IMR-90 (cell line): ENCODE data around the gene OPN4. TPM values are rescaled to one million over a fixed set of nuclear protein-coding genes. Genes with fewer than 3 reads are reported as not detected.

ENCODE experiments used
- ATAC-seq: fragments of 200-7000 bp; cut with Tn5 transposase; 2 replicates; pipeline ENCODE4 v1.9.1; 2020; ENCODE audit warnings: low read depth, mild to moderate bottlenecking, moderate library complexity
- BruUV-seq: library from RNA; stranded (reverse); fragments of 400-500 nt; replicated peaks from 2 replicates; lab custom pipeline; 2021; lab: Mats Ljungman, UMichigan
- CTCF ChIA-PET: fragments of 300-600 bp; formaldehyde crosslinking; extraction: SDS; loops from one replicate; lab custom pipeline; 2021; ENCODE audit warnings: antibody characterized with exemption; lab: Yijun Ruan, JAX
- POLR2A ChIA-PET: fragments of 300-600 bp; sonication (Branson Sonifier 250); formaldehyde crosslinking; loops from one replicate; lab custom pipeline; 2022; ENCODE audit warnings: antibody characterized with exemption; ENCODE audit not compliant: unreplicated experiment; lab: Charles Lee
- DNase-seq: peaks from one replicate; pipeline ENCODE4 v3.0.0; 2013
- H2AFZ ChIP-seq: replicated peaks from 2 replicates; pipeline ENCODE3; 2013; ENCODE audit warnings: low read length, mild to moderate bottlenecking; ENCODE audit not compliant: poor library complexity
- H2AK5ac ChIP-seq: 2 replicates; pipeline ENCODE4 v1.6.1; 2013; ENCODE audit warnings: low read depth, low read length, inconsistent platforms
- H2AK9ac ChIP-seq: replicated peaks from 2 replicates; pipeline ENCODE3; 2013; ENCODE audit warnings: mild to moderate bottlenecking, low read depth, low read length, moderate library complexity; ENCODE audit not compliant: poor library complexity
- H2BK120ac ChIP-seq: 2 replicates; pipeline ENCODE4 v1.6.1; 2013; ENCODE audit warnings: low read depth, low read length, inconsistent platforms
- H2BK15ac ChIP-seq: 3 replicates; pipeline ENCODE4 v1.6.1; 2013; ENCODE audit warnings: low read depth, low read length, inconsistent platforms
- H2BK20ac ChIP-seq: 2 replicates; pipeline ENCODE4 v1.6.1; 2013; ENCODE audit warnings: low read depth, mild to moderate bottlenecking, inconsistent platforms, low read length, moderate library complexity
- H2BK5ac ChIP-seq: 2 replicates; pipeline ENCODE4 v1.6.1; 2013; ENCODE audit warnings: mild to moderate bottlenecking, low read depth, low read length, inconsistent platforms; ENCODE audit not compliant: poor library complexity, severe bottlenecking
- H3K14ac ChIP-seq: replicated peaks from 2 replicates; pipeline ENCODE4 v1.6.1; 2013; ENCODE audit warnings: low read depth, low read length, inconsistent platforms
- H3K18ac ChIP-seq: 2 replicates; pipeline ENCODE4 v1.6.1; 2013; ENCODE audit warnings: low read depth, low read length, control low read depth
- H3K23ac ChIP-seq: 2 replicates; pipeline ENCODE4 v1.6.1; 2013; ENCODE audit warnings: low read depth, low read length, inconsistent platforms
- H3K27ac ChIP-seq: 2 replicates; pipeline ENCODE4 v1.5.1; 2013; ENCODE audit warnings: mild to moderate bottlenecking, control low read depth, low read length; ENCODE audit not compliant: insufficient read depth
- H3K27me3 ChIP-seq: 2 replicates; pipeline ENCODE4 v1.6.1; 2013; ENCODE audit warnings: low read length; ENCODE audit not compliant: control insufficient read depth, insufficient read depth
- H3K36me3 ChIP-seq: 2 replicates; pipeline ENCODE4 v1.6.1; 2013; ENCODE audit warnings: low read length, mixed read lengths; ENCODE audit not compliant: control insufficient read depth, insufficient read depth
- H3K4ac ChIP-seq: 2 replicates; pipeline ENCODE4 v1.6.1; 2013; ENCODE audit warnings: low read depth, low read length, inconsistent platforms
- H3K4me1 ChIP-seq: 2 replicates; pipeline ENCODE4 v1.6.1; 2013; ENCODE audit warnings: low read length, mixed read lengths; ENCODE audit not compliant: control insufficient read depth, insufficient read depth
- H3K4me2 ChIP-seq: 2 replicates; pipeline ENCODE4 v1.6.1; 2013; ENCODE audit warnings: low read depth, mild to moderate bottlenecking, control low read depth, low read length, moderate library complexity
- H3K4me3 ChIP-seq: 2 replicates; pipeline ENCODE4 v1.5.1; 2013; ENCODE audit warnings: low read depth, mild to moderate bottlenecking, control low read depth, low read length, moderate library complexity; ENCODE audit not compliant: insufficient read depth
- H3K56ac ChIP-seq: 2 replicates; pipeline ENCODE4 v1.6.1; 2013; ENCODE audit warnings: low read length, inconsistent platforms; ENCODE audit not compliant: insufficient read depth; ENCODE audit errors: extremely low read depth
- H3K79me1 ChIP-seq, 2 experiments: 2 replicates each; pipeline ENCODE4 v1.6.1; 2013; ENCODE audit warnings: low read length in 2 of 2, inconsistent platforms in 1 of 2, low read depth in 1 of 2
- H3K9ac ChIP-seq: 2 replicates; pipeline ENCODE4 v1.6.1; 2013; ENCODE audit warnings: low read depth, low read length, control low read depth
- H3K9me1 ChIP-seq: 2 replicates; pipeline ENCODE4 v1.6.1; 2013; ENCODE audit warnings: low read length, inconsistent platforms; ENCODE audit not compliant: insufficient read depth
- H3K9me3 ChIP-seq: 2 replicates; pipeline ENCODE4 v1.6.1; 2013; ENCODE audit warnings: low read length; ENCODE audit not compliant: control insufficient read depth, insufficient read depth
- H4K20me1 ChIP-seq: 2 replicates; pipeline ENCODE4 v1.6.1; 2013; ENCODE audit warnings: low read length, inconsistent platforms; ENCODE audit not compliant: insufficient read depth
- H4K5ac ChIP-seq: 2 replicates; pipeline ENCODE4 v1.6.1; 2013; ENCODE audit warnings: mild to moderate bottlenecking, low read depth, low read length, control low read depth
- H4K8ac ChIP-seq, 2 experiments: 2 replicates each; pipeline ENCODE4 v1.6.1; 2013; ENCODE audit warnings: low read depth in 2 of 2, low read length in 2 of 2, control low read depth in 1 of 2, inconsistent platforms in 1 of 2
- H4K91ac ChIP-seq: 2 replicates; pipeline ENCODE4 v1.6.1; 2013; ENCODE audit warnings: low read depth, low read length, inconsistent platforms; ENCODE audit not compliant: insufficient read depth
- BHLHE40 ChIP-seq: fragments of 150-350 bp; IDR thresholded peaks from 2 replicates; pipeline ENCODE4 v1.6.1; 2016; ENCODE audit warnings: mild to moderate bottlenecking, low read depth, low read length
- CEBPB ChIP-seq: IDR thresholded peaks from 2 replicates; pipeline ENCODE4 v1.6.1; 2012; ENCODE audit warnings: low read depth, low read length, improper control_type of control experiment
- CHD1 ChIP-seq: IDR thresholded peaks from 2 replicates; pipeline ENCODE4 v1.6.1; 2012; ENCODE audit warnings: low read depth, low read length, improper control_type of control experiment
- FOS ChIP-seq: fragments of 150-350 bp; IDR thresholded peaks from 2 replicates; pipeline ENCODE4 v1.6.1; 2016; ENCODE audit warnings: low read depth, low read length
- MAFK ChIP-seq: IDR thresholded peaks from 2 replicates; pipeline ENCODE4 v1.6.1; 2012; ENCODE audit warnings: low read depth, low read length, improper control_type of control experiment
- MAZ ChIP-seq: IDR thresholded peaks from 2 replicates; pipeline ENCODE4 v1.6.1; 2012; ENCODE audit warnings: low read depth, mild to moderate bottlenecking, low read length, improper control_type of control experiment, moderate library complexity, borderline replicate concordance
- NFE2L2 ChIP-seq: fragments of 150-350 bp; IDR thresholded peaks from 2 replicates; pipeline ENCODE4 v1.6.1; 2016; ENCODE audit warnings: low read depth, mild to moderate bottlenecking, low read length
- POLR2A ChIP-seq: IDR thresholded peaks from 2 replicates; pipeline ENCODE4 v1.6.1; 2012; ENCODE audit warnings: mild to moderate bottlenecking, low read depth, low read length
- RFX5 ChIP-seq: IDR thresholded peaks from 2 replicates; pipeline ENCODE4 v1.8.0; 2012; ENCODE audit warnings: low read depth, mild to moderate bottlenecking, low read length, moderate library complexity
- SMC3 ChIP-seq: fragments of 150-350 bp; IDR thresholded peaks from 2 replicates; pipeline ENCODE4 v1.6.1; 2016; ENCODE audit warnings: low read depth, mild to moderate bottlenecking, antibody characterized with exemption, low read length, moderate library complexity
- WGBS, 2 experiments: methylation state at CpG; one replicate each; pipeline versions ENCODE4 v1.1.5 to v1.1.7; 2013; ENCODE audit warnings: missing lambda C conversion rate in 2 of 2; ENCODE audit not compliant: insufficient read length in 1 of 2; ENCODE audit errors: extremely low coverage in 2 of 2; 5-methylcytosine and 5-hydroxymethylcytosine counted together
- dilution Hi-C: fragments of 300-500 bp; cut with HindIII; formaldehyde crosslinking; loops from one replicate; pipeline ENCODE4 v1.14.3; 2018; ENCODE audit warnings: low sequenced_read_pairs; ENCODE audit not compliant: unreplicated experiment
- in situ Hi-C: fragments of 300-500 bp; cut with MboI; formaldehyde crosslinking; loops from 3 replicates; pipeline ENCODE4 v1.14.3; 2019; ENCODE audit warnings: low sequenced_read_pairs, inconsistent platforms, mixed read lengths
- intact Hi-C: fragments of 100-400 bp; cut with micrococcal nuclease; formaldehyde crosslinking; loops from 2 replicates; pipeline ENCODE4 v1.10.0; 2022
- polyA plus RNA-seq, 3 experiments: library from polyadenylated mRNA; depleted of rRNA; stranded (reverse); fragments of >200 nt; gene quantifications; 2 replicates each; pipeline ENCODE4 v1.2.3, GENCODE V29; 2012; ENCODE audit warnings: low replicate concordance in 1 of 3
- total RNA-seq: library from RNA; depleted of rRNA; stranded (reverse); fragments of >200 nt; gene quantifications from 2 replicates; pipeline ENCODE4 v1.2.3, GENCODE V29; 2012
- TF ChIP-seq, protein P1 (sequence below): fragments of 150-350 bp; IDR thresholded peaks from 2 replicates; pipeline ENCODE4 v1.6.1; 2017; ENCODE audit warnings: mild to moderate bottlenecking, antibody characterized with exemption, low read length, low read depth
- TF ChIP-seq, protein P2 (sequence below): fragments of 150-350 bp; IDR thresholded peaks from 2 replicates; pipeline ENCODE4 v1.6.1; 2016; ENCODE audit warnings: low read depth, mild to moderate bottlenecking, low read length, moderate library complexity, borderline replicate concordance
- TF ChIP-seq, protein P3 (sequence below): conservative IDR thresholded peaks from 2 replicates; pipeline ENCODE4 v1.5.1; 2012; ENCODE audit warnings: mild to moderate bottlenecking, low read depth, low read length, improper control_type of control experiment

Gene OPN4
- total and polyA plus RNA-seq, 2 of the 4 experiments (the other 2 are of a cell fraction): 0.03 TPM; not detected in 1

DNA sequence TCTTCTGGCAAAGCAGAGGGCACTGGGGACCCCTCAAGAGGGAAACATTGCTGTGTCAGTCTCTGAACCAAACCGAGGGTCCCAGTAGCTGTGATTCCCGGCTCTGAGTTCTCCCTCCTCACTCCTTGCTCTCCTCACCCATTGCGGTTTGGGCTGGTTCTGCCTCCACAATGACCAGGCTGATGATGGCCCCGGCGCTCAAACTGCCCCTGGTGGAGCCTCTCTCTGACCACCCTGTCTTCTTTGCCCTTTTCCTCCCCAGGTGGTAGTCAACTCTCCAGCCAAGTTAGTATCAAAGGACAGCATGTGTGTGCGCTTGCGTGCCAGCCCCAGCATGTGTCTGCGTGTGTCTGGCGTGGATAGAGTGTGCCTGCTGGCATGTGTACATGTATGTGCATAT is 31.1 kb downstream of the OPN4 start:
- no peaks in the 10 kb centered on the region for H3K9me3 ChIP-seq
- peak overlapping the region; percentile 8; the same call in 1 of the 2 replicates for H3K4ac ChIP-seq
- H4K91ac ChIP-seq: peak overlapping the region; percentile 36; the same call in 1 of the 2 replicates
- no peak overlapping the region for H3K56ac ChIP-seq
- 0 out of 2 replicates have a peak overlapping the region, but pooled peaks have one; percentile 7 for H3K14ac ChIP-seq
- H2AK9ac ChIP-seq: no peak overlapping the region
- H3K18ac ChIP-seq: no peak overlapping the region
- no peak overlapping the region for H3K4me3 ChIP-seq
- peak overlapping the region; percentile 14; the same call in 1 of the 2 replicates for H2BK20ac ChIP-seq
- H3K4me2 ChIP-seq: no peak overlapping the region
- no peak overlapping the region for H2BK5ac ChIP-seq
- H2BK120ac ChIP-seq: peak overlapping the region; percentile 73
- no peak for ATAC-seq
- no peak overlapping the region for H3K27ac ChIP-seq
- POLR2A ChIA-PET: interaction anchor here (0.6 kb wide), 1 partner anchor 255 kb away, joined by 4 read pairs; no protein-coding TSS in a partner anchor
- no peaks in the 10 kb centered on the region for H3K36me3 ChIP-seq
- peaks cover 15% of the 10 kb centered on the region for H3K9me1 ChIP-seq
- dilution Hi-C loops: no loop called here
- no peak overlapping the region for H4K5ac ChIP-seq
- H4K20me1 ChIP-seq: no peaks in the 10 kb centered on the region
- in situ Hi-C loops: no loop called here
- H3K9ac ChIP-seq: no peak overlapping the region
- peak overlapping the region in 1 of 2 experiments; percentile 15; a peak in 1 of 4 replicates for H4K8ac ChIP-seq
- no peak overlapping the region for H2BK15ac ChIP-seq
- no peak overlapping the region for H3K23ac ChIP-seq
- BruUV-seq: no TSS peak
- intact Hi-C loops: no loop called here
- H3K27me3 ChIP-seq: no peaks in the 10 kb centered on the region
- no peak for TF ChIP-seq RFX5
- TF ChIP-seq, protein P1, sequence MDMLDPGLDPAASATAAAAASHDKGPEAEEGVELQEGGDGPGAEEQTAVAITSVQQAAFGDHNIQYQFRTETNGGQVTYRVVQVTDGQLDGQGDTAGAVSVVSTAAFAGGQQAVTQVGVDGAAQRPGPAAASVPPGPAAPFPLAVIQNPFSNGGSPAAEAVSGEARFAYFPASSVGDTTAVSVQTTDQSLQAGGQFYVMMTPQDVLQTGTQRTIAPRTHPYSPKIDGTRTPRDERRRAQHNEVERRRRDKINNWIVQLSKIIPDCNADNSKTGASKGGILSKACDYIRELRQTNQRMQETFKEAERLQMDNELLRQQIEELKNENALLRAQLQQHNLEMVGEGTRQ: no peak
- no peak for TF ChIP-seq SMC3
- no peak for TF ChIP-seq POLR2A
- TF ChIP-seq FOS: no peak
- no peak for TF ChIP-seq NFE2L2
- TF ChIP-seq, protein P2, sequence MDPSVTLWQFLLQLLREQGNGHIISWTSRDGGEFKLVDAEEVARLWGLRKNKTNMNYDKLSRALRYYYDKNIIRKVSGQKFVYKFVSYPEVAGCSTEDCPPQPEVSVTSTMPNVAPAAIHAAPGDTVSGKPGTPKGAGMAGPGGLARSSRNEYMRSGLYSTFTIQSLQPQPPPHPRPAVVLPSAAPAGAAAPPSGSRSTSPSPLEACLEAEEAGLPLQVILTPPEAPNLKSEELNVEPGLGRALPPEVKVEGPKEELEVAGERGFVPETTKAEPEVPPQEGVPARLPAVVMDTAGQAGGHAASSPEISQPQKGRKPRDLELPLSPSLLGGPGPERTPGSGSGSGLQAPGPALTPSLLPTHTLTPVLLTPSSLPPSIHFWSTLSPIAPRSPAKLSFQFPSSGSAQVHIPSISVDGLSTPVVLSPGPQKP: no peak
- no peak for TF ChIP-seq BHLHE40
- no peak for TF ChIP-seq MAZ
- TF ChIP-seq MAFK: no peak
- no peak for TF ChIP-seq CHD1
- no peak for TF ChIP-seq CEBPB
- TF ChIP-seq, protein P3, sequence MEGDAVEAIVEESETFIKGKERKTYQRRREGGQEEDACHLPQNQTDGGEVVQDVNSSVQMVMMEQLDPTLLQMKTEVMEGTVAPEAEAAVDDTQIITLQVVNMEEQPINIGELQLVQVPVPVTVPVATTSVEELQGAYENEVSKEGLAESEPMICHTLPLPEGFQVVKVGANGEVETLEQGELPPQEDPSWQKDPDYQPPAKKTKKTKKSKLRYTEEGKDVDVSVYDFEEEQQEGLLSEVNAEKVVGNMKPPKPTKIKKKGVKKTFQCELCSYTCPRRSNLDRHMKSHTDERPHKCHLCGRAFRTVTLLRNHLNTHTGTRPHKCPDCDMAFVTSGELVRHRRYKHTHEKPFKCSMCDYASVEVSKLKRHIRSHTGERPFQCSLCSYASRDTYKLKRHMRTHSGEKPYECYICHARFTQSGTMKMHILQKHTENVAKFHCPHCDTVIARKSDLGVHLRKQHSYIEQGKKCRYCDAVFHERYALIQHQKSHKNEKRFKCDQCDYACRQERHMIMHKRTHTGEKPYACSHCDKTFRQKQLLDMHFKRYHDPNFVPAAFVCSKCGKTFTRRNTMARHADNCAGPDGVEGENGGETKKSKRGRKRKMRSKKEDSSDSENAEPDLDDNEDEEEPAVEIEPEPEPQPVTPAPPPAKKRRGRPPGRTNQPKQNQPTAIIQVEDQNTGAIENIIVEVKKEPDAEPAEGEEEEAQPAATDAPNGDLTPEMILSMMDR: no peak
- 86% methylated on average over 6 of the region's 9 CpGs; no CpG with 5 or more reads in 1 of the 2 experiments for WGBS, 2 experiments
- H2AK5ac ChIP-seq: peak overlapping the region; percentile 69; the same call in 1 of the 2 replicates
- H3K4me1 ChIP-seq: peaks cover 27% of the 10 kb centered on the region
- no peak overlapping the region for H2AFZ ChIP-seq
- CTCF ChIA-PET: interaction anchor here (1.3 kb wide), 1 partner anchor 285 kb away, joined by 5 read pairs; no protein-coding TSS in a partner anchor
- H3K79me1 ChIP-seq: no peaks in the 10 kb centered on the region
- DNase-seq: no peak
